NCI-H1417 treated with DMSO at 0.1 percent for 48 hours (cell line): ENCODE data around the gene DMWD.

ENCODE experiments used
- DNase-seq: peaks from one replicate; lab custom pipeline; 2025; lab: John Stamatoyannopoulos, UW

Gene DMWD

GRCh38 chr19:45770192-45771101 lies 22.2 kb downstream of the DMWD start:
- DNase-seq = peak; percentile 87

GRCh38 chr19:45769821-45770191 lies 22.8 kb downstream of the DMWD start:
- DNase-seq = no peak

DNA sequence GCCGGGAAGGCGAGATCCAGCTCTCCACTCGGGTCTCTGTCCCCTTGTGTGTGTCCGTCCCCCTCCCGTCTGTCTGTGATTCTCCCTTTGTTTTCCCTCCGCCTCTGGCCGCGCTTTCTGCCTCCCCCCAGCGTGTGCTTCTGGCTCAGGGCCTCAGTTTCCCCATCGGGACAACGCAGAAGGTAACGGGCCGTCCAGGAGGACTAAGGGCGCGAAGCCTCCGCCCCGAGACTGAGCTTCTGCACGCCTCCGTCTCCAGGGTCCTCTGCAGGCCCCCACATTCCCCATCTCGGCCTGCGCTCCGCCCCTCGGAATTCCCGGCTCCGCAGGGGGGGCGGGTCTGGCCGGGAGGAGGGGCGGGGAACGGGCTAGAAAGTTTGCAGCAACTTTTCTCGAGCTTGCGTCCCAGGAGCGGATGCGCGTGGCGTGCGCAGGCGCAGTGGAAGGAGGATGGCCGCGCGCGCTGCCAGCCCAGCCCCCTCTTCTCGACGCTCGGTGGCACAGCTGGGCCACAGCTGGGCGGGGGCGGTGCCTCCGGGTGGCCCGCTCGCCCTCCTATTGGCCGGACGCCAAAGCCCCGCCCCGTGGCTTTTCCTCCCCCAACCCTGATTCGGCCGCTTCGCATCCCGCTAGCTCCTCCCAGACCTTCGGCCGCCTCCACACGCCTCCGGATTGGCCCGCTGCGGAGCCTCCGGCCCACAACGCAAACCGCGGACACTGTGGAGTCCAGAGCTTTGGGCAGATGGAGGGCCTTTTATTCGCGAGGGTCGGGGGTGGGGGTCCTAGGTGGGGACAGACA lies 23.5 kb downstream of the DMWD start, which contains the start of gene SIX5:
SIX5 (minus strand) TSS at position 269 of the 799 bp plus-strand sequence. CDS start 408 bp downstream, outside the sequence.
- peak; percentile 69 for DNase-seq

DNA sequence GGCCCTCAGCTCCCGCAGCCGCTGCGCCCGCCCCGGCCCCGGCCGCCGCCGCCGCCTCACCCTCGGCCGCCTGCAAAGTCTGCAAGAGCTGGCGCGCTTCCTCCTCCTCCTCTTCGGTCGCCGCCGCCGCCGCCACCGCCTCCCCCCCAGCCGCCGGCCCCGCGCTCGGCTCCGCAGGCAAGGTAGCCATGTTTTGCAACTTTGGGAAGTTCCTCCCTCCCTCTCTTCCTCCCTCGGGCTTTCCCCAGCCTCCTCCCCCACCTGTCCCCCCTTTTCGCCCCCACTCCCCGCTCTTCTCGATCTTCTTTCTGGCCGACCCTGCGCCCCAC lies 24.0 kb downstream of the DMWD start:
- no peak for DNase-seq

GRCh38 chr19:45767881-45768654 lies 24.6 kb downstream of the DMWD start:
- no peak for DNase-seq

GRCh38 chr19:45767410-45767880 lies 25.2 kb downstream of the DMWD start:
- DNase-seq = no peak

- no peak for DNase-seq
Measured at GRCh38 chr19:45766869-45767346, 25.7 kb downstream of the DMWD start.

GRCh38 chr19:45766296-45766868 lies 26.3 kb downstream of the DMWD start:
- DNase-seq = no peak

DNA sequence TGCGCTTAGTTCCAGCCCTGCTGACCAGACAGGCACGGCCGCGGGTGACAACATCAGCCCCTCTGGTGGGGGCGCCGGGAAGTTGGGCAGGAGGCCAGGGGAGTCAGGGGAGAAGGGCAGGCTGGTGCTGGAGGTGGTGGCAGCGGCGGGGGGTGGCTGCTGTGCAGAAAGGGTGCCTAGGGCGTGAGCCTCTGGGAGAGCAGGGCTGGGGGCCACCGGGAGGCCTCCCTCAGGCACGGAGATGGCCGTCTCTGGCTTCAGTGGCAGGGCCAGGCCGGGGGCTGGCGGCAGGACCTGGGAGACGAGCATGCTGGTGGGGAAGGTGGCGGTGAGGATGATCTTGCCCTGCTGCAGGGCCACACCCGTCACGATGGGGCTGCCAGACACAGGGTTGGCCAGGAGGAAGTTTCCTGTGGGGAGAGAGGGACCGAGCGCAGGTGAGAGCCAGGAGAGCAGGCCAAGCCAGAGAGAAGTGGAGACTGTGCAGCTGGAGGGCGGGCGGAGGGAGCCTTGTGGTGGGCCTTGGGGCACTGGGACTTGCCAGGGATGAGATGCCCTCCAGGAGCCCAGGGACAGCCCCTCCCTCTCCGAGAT lies 26.8 kb downstream of the DMWD start:
- no peak for DNase-seq

- no peak for DNase-seq
Measured at GRCh38 chr19:45764945-45765701, 27.5 kb downstream of the DMWD start.

DNA sequence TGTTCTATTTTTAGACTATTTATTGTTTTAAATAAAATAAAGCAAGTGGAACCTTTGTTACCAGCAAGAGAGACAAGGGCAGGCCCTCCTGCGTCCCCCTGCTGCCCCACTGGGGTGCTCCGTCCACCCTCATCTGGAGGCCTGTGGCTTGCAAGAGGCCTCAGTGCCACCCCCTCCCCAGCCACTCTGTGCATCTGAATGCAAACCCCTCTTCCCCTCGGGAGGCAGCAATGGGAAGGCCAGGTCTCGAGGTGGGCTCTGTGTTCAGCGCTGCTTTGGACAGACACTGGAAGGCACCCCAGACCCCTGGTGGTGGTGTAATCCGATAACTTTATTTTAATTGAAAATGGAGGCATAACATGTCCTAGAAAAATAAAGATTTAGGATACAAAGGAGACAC lies 28.2 kb downstream of the DMWD start:
- DNase-seq = no peak

DNA sequence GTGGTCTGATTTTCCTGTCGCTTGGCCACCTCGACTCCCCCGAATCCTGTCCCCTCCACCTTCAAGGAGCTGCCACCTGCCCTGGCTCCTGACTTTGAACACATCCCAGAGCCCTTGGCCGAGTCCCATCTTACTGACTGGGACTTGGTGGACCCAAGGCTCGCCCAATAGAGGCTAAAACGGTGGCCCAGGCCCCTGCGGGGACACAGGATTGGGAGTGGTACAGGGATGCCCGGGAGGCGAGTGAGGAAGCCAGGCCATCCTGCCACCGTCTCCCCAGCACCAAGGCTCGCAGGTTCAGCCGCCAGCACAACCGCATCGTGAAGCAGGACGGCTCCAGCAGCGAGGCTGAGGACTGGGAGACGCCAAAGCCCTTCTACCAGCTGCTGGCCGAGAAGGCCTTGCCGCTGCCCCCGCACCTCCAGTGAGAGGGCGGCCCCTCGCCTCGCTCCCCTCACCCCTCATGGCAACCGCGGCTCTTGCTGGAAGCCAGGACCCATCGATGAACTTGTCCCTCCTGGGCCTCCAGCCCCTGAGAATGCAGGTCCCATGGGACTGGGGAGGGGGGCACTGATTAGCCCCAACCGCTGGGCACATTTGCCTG lies 28.9 kb downstream of the DMWD start:
- no peak for DNase-seq

GRCh38 chr19:45762870-45763631 lies 29.6 kb downstream of the DMWD start:
- DNase-seq = no peak

DNA sequence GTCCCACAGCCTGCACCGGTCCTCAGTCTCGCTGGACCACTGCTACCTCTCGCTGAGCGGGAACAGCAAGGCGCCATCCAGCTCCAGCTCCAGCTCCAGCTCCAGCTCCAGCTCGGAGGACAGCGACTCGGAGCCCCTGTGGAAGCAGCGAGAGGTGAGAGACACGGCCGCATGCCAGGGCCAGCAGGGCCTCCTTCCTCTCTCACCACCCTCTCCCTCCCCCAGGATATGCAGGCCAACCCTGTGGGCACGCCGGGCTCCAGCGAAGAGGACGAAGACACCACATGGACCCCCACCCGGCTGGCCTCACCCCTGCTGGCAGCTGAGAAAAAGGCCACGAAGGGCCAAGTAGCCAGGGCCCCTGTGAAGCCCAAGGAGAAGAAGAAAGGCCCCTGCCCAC lies 30.9 kb downstream of the DMWD start:
- DNase-seq = no peak

- no peak for DNase-seq
Measured at GRCh38 chr19:45758921-45759320, 33.7 kb downstream of the DMWD start.

GRCh38 chr19:45757695-45758094 lies 35.0 kb downstream of the DMWD start:
- DNase-seq = no peak

DNA sequence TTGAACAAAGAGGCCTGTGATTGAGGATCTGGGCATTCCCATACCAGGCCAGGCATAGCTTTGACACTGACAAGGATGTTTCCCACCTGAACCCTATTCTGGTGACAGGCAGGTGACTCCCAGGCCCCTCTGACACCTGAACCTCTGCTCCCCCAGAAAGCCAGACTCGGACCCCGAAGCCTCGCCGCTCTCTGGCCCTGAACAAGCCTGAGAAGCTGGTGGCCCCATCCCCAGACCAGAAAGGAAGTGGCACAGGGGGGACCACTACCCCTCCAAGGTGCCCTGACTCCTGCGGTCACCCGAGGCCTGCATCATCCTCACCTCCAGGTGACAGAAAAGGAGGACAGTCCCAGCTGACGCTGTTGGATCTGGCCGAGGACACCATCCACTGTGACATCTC lies 38.3 kb downstream of the DMWD start:
- no peak for DNase-seq

- DNase-seq = no peak
Measured at GRCh38 chr19:45753548-45753947, 39.1 kb downstream of the DMWD start.

DNA sequence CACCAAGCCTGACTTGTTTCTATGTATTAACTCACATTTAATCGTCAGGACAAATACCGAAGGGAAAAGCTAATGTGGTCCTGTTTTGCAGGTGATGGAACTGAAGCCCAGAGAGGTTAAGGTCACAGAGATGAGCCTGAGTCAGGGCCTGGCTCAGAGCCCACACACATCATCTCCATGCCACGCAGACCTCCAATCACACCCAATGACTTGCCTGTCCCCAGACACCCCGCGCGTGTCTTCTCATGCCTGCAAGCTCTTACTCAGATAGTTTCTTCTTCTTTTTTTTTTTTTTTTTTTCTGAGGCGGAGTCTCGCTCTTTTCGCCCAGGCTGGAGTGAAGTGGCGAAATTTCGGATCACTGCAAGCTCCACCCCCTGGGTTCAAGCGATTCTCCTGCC lies 40.0 kb downstream of the DMWD start:
- no peak for DNase-seq
